SJSA1 (cell line): ENCODE data around the gene PRR29. TPM values are rescaled to one million over a fixed set of nuclear protein-coding genes. Genes with fewer than 3 reads are reported as not detected.

ENCODE experiments used
- DNase-seq, 2 experiments: peaks; one replicate each; pipeline ENCODE4 v3.0.0-alpha.2; 2015 to 2020; ENCODE audit warnings: low spot score in 2 of 2, low read depth in 1 of 2
- H3K27ac ChIP-seq: fragments of 250-450 bp; sonication (Bioruptor Pico); 2 replicates; pipeline ENCODE4 v1.5.1; 2020; ENCODE audit warnings: mild to moderate bottlenecking, moderate library complexity
- H3K27me3 ChIP-seq: fragments of 250-450 bp; sonication (Bioruptor Pico); replicated peaks from 2 replicates; pipeline ENCODE4 v1.5.1; 2020; ENCODE audit warnings: mild to moderate bottlenecking, moderate library complexity
- H3K36me3 ChIP-seq: fragments of 250-450 bp; sonication (Bioruptor Pico); 2 replicates; pipeline ENCODE4 v1.5.1; 2020; ENCODE audit warnings: mild to moderate bottlenecking
- H3K4me1 ChIP-seq: fragments of 250-450 bp; sonication (Bioruptor Pico); replicated peaks from 2 replicates; pipeline ENCODE4 v1.6.1; 2021; ENCODE audit warnings: mild to moderate bottlenecking
- H3K4me3 ChIP-seq: fragments of 250-450 bp; sonication (Bioruptor Pico); 2 replicates; pipeline ENCODE4 v1.5.1; 2020; ENCODE audit warnings: mild to moderate bottlenecking
- H3K9me3 ChIP-seq: fragments of 250-450 bp; sonication (Bioruptor Pico); replicated peaks from 2 replicates; pipeline ENCODE4 v1.5.1; 2020; ENCODE audit warnings: mild to moderate bottlenecking
- total RNA-seq: library from RNA; depleted of rRNA; stranded (reverse); fragments of >200 nt; shearing (Covaris generic); gene quantifications from 2 replicates; pipeline ENCODE4 v1.2.3, GENCODE V29; 2014

The PRR29 gene
- total RNA-seq, 1 experiment from 2014 or later: 0.08 TPM

DNA sequence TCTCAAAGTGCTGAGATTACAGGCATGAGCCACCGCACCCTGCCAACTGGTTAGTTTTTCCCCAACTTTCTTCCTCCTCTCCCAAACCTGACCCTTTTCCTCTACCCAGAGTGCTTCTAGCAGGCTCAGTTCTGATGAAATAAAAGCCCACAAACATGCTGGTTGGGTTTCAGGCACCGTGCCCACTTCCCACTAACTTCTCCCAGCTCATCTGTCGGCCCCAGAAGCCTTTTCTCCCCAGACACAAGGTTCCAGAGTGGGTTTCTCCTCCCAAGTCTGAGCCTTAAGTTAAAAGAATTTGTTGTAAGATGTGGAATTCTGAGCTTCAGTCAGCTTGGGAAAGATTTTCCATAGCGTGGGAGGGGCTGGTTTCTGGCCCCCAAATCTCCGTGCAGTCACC, 13.9 kb upstream of the PRR29 start:
- H3K36me3 ChIP-seq: no peaks in the 10 kb centered on the region
- H3K4me1 ChIP-seq: peaks cover 7% of the 10 kb centered on the region
- no peak for DNase-seq
- H3K27me3 ChIP-seq: peaks cover 4% of the 10 kb centered on the region; the same call in 1 of the 2 replicates
- peaks cover 13% of the 10 kb centered on the region for H3K9me3 ChIP-seq
- no peak overlapping the region for H3K4me3 ChIP-seq
- H3K27ac ChIP-seq: no peak overlapping the region

DNA sequence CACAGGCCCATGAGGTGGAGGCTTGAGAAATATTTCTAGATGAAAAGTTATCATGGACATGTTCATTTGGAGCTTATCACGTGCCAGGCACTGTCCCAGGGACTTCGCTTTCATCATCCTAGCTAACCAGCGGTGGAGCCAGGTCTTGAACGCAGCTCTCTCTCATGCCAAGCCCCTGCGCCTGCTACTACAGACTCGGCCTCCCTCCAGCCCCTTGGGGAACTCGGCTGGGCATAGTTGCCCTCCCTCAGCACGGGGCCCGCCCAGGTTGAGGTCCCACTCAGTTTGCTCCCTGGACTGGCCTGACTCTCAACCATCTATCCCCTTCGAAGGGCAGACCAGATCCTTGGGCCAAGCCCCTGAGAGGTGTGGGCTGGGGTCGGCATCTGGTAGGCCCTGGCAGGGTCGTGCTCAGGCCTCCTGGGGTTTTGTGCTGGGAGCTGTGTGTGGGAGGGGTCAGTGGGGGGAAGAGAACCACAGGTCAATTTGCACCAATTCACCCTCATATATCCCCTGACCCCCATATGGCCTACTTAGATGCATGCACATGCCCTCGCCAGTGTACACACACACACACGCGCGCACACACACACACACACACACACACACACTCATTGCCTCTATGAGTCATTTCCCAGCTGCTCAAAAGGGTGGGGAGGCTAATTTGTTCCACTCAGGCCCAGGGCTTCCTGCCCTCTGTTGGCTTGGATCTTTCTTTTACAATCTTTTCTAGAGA, 13.3 kb upstream of the PRR29 start:
- peaks cover 7% of the 10 kb centered on the region for H3K4me1 ChIP-seq
- H3K36me3 ChIP-seq: no peaks in the 10 kb centered on the region
- no peak overlapping the region for H3K4me3 ChIP-seq
- H3K9me3 ChIP-seq: peaks cover 13% of the 10 kb centered on the region
- peaks cover 6% of the 10 kb centered on the region; the same call in 1 of the 2 replicates for H3K27me3 ChIP-seq
- DNase-seq: peak in 1 of 2 experiments; percentile 69
- H3K27ac ChIP-seq: no peak overlapping the region

DNA sequence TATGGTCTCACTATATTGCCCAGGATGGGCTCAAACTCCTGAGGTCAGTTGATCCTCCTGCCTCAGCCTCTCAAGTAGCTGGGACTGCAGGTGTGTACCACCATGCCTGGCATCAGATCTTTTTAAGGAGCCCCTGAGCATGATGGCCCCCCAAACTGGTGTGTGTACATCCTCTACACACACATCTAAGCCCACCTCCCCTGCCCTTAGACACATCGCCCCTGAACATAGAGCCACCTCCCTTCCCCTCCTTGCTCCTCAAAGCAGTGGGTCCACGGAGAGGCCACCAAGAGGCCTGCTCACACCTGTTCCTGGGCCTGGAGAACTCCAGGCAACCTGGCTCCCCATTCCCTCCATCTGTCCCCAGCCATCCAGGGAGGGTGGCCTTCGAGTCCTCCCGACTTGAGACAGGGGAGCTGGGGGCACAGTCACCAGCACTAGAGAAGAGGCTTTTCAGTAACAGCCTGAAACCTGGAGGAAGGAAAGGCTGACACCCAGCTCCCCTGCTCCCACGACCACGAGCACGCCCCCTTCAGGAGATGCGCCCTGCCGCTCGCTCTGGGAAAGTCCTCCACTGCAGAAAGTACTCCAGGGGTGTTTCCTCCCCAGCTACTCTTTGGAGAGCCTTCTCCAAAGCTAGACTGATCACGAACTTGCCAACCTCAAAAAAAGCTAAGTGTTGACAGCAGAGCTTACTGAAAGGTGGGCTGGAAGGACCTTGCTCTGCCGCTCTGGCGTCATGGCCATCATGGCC, 12.6 kb upstream of the PRR29 start:
- H3K9me3 ChIP-seq: peaks cover 13% of the 10 kb centered on the region
- H3K4me3 ChIP-seq: no peak overlapping the region
- H3K4me1 ChIP-seq: peaks cover 7% of the 10 kb centered on the region
- H3K36me3 ChIP-seq: no peaks in the 10 kb centered on the region
- DNase-seq: no peak
- no peak overlapping the region for H3K27ac ChIP-seq
- H3K27me3 ChIP-seq: peaks cover 12% of the 10 kb centered on the region; the same call in 1 of the 2 replicates

DNA sequence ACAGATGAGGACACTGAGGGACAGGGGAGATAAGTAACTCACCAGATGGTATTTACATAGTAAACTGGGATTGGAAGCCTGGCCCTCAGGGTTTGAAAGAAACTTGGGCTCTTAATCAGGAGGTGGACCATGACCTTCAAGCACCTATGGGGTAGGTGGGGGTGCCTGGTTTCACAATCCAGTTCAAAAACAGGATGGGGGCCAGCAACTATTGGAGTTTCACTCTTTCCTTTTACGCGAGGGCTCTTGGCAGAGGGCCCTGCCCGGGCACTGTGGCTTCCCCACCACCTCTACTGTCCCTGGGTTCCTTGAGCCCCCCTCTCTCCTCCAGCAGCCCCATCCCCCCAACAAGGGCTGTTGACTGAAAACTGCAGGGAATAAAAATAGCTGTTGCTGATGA, 11.3 kb upstream of the PRR29 start:
- Histone ChIP-seq H3K36me3 (no peaks in the 10 kb centered on the region), H3K9me3 (peaks cover 10% of the 10 kb centered on the region), H3K27ac (no peak overlapping the region), H3K4me3 (no peak overlapping the region), H3K27me3 (peaks cover 16% of the 10 kb centered on the region; the same call in 1 of the 2 replicates), H3K4me1 (peaks cover 7% of the 10 kb centered on the region)
- DNase-seq: no peak

DNA sequence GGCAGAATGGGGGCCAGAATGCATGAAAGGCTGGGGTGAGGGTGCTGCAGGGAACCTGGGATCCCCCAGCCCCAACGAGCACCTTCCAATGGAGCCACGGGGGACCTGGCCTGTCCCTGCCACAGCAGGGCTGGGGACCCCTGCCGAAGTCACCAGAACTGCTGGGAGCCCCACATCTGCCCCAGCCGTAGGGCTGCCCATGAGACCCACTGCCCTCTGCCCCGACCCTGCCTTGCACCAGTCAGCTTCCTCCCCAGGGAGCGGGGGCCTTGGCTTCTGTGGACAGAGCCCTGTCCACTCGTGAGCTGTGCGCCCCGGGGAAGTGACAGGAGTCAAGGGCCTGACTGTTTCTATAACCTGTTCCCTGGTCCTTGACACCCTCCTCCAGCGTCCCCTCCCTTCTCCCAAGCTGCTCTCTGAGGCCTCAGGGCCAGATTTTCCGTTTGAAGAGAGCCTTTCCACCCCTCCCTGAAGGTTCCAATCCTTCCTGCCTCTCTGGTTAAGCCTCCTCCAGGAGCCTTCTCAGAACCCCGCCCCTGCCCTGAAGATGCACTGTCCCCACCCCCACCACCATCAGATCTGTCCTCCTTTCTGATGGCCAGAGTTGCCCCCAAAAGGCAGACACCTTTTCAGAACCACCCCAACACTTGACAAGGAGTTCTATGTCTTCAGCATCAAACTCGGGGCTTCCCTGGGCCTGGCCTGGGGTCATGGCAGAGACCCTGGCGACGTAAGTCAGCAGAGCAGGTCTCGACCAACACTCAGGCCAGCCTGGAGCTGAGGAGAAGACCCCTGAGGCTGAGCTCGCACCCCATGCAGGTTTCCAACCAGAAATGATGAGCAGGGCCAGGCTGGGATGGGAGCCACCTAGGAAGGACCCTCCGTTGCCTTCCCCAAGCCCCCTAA, 10.7 kb upstream of the PRR29 start:
- H3K9me3 ChIP-seq: peaks cover 4% of the 10 kb centered on the region; the same call in 1 of the 2 replicates
- peaks cover 7% of the 10 kb centered on the region for H3K4me1 ChIP-seq
- peaks cover 18% of the 10 kb centered on the region; the same call in 1 of the 2 replicates for H3K27me3 ChIP-seq
- H3K4me3 ChIP-seq: no peak overlapping the region
- no peak for DNase-seq
- no peak overlapping the region for H3K27ac ChIP-seq
- H3K36me3 ChIP-seq: no peaks in the 10 kb centered on the region

DNA sequence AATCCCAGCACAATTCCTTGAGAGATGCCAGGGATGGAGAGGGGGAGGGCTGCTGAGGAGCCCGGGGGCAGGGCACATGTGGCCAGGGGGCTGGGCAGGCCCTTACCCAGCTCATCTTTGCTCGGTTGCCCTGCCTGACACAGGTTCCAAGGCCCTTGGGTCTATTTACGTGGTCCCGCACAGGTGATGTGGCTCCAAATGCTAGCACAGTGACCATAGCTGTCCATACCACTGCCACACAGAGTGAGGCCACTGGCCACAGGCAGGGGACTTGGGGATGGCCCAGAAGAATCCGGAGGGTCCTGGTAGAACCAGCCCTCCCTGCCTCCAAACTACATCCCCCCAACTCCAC, 10.0 kb upstream of the PRR29 start:
- no peaks in the 10 kb centered on the region for H3K36me3 ChIP-seq
- peaks cover 18% of the 10 kb centered on the region; the same call in 1 of the 2 replicates for H3K27me3 ChIP-seq
- peaks cover 7% of the 10 kb centered on the region for H3K4me1 ChIP-seq
- DNase-seq: no peak
- no peaks in the 10 kb centered on the region for H3K9me3 ChIP-seq
- H3K4me3 ChIP-seq: no peak overlapping the region
- no peak overlapping the region for H3K27ac ChIP-seq

DNA sequence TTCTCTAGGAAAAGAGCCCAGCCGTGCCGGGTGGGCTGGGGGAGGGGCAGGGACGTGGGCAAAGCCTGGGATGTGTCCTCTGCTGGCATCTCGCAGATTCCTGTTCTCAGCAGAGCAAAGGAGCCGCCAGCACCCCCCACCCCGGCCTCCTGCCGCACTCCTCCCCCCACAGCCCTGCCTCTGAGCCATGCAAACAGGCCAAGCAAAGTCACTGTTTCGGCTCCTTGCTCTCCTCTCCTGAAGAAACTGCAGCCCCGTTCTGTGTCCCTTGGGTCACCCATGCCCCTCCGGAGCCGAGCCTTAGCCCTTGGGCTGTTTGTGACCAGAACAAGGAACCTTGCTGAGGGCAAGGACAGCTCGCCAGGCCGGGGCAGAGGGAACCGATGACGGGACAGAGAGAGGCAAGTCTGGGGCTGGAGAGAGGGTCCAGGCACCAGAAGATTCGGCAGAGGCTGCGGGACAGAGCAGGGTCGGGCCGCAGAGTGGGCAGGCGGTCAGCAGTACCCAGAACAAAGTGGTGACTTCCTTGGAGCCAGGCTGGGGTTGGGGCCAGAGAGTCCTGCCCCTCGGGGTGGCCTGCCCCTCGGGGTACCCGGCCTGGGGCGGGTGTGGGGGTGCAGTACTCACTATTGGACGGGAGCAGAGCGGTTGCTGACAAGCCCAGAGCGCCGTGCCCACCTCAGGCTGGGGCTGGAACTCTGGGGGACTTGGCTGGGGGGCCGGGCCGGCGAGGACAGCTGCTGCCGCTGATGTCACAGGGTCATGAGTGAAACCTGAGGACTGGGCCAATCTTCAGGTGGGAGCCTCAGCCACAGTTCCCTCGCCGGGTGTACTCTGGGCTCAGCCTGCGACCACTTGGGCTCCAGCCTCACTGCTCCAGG, 9.2 kb upstream of the PRR29 start:
- no peaks in the 10 kb centered on the region for H3K36me3 ChIP-seq
- no peak for DNase-seq

DNA sequence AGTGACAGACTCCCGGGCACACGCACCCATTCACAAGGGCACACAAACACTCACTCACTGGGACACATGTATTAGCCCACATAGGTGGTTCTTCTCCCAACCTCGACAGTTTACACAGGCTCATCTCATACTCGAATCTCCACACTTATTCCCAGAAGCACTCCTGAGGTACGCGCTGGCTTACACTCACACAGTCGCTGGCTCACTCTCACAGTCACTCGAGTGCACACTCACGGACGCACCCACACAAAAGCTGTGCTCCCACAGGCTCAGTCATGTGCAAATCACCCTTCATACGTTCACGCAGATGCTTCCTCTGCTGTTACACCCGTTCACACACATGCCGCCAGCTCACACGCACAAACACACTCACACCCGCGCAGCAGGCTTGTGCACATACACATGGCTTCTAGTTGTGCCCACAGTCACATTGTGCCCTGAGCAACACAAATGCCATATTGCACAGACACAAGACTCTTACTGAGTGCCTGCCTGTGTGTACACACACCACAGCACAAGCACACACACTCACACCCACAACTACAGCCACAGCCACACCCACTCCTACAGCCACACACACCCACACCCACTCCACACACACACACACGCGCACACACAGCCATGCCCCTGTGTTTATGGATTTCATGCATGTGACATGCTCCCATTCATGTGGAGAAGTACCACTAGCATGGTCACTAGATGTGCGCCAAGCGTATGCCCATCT, 8.4 kb upstream of the PRR29 start:
- H3K27me3 ChIP-seq: peaks cover 24% of the 10 kb centered on the region
- DNase-seq: no peak
- no peak overlapping the region for H3K27ac ChIP-seq
- H3K4me1 ChIP-seq: peaks cover 6% of the 10 kb centered on the region
- no peak overlapping the region for H3K4me3 ChIP-seq
- H3K9me3 ChIP-seq: no peaks in the 10 kb centered on the region
- H3K36me3 ChIP-seq: no peaks in the 10 kb centered on the region

More for the DNA sequence above, 9.2 kb upstream of the PRR29 start:
- Histone ChIP-seq H3K9me3 (no peaks in the 10 kb centered on the region), H3K4me3 (no peak overlapping the region), H3K27me3 (peaks cover 24% of the 10 kb centered on the region; the same call in 1 of the 2 replicates), H3K4me1 (peaks cover 7% of the 10 kb centered on the region), H3K27ac (no peak overlapping the region)

DNA sequence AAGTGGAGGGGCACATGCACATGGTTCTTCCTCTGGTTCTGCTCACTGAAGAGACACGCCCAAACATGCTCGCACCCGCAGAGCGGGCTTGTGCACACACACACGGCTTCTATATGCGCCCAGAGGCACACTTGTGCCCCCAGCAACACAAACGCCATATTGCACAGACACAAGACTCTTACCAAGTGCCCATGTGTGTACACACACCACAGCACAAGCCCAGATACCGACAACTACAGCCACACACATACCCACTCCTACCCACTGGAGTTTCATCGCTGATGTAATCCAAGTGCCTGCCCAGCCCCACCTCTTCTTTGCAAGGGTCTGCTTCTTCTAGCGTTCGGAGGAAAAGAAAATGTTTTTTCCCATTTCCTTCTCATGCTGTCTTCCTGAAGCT, 6.5 kb upstream of the PRR29 start:
- Histone ChIP-seq H3K4me3 (no peak overlapping the region), H3K27me3 (peaks cover 35% of the 10 kb centered on the region), H3K36me3 (no peaks in the 10 kb centered on the region), H3K27ac (no peak overlapping the region), H3K4me1 (no peaks in the 10 kb centered on the region), H3K9me3 (no peaks in the 10 kb centered on the region)
- DNase-seq: no peak

DNA sequence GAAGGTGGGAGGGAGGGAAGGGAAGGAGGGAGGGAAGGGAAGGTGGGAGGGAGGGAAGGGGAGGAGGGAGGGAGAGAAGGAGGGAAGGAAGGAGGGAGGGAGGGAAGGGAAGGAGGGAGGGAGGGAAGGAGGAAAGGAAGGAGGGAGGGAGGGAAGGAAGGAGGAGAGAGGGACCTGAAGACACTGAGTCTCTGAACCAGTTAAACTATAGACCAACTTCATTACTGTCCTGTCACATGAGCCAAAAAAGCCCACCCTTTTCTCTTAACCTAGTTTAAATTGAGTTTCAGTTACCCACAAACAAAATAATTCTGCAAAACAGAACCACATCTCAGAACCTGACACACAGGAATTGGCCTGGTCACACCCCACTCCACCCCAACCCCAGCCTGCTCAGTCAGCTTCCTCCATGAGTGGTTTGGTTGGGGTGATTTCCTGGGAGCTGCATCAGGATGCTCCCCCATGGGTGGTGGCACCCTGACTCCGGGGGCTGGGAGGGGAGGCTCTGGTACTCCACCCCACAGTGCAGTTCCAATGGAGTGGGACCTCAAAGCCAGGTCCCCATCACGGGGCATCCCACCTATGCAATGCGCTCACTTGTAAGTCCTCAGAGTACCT, 4.7 kb upstream of the PRR29 start:
- H3K36me3 ChIP-seq: no peaks in the 10 kb centered on the region
- H3K4me1 ChIP-seq: peaks cover 8% of the 10 kb centered on the region
- peaks cover 50% of the 10 kb centered on the region for H3K27me3 ChIP-seq
- H3K27ac ChIP-seq: no peak overlapping the region
- no peak for DNase-seq
- no peak overlapping the region for H3K4me3 ChIP-seq
- H3K9me3 ChIP-seq: no peaks in the 10 kb centered on the region

DNA sequence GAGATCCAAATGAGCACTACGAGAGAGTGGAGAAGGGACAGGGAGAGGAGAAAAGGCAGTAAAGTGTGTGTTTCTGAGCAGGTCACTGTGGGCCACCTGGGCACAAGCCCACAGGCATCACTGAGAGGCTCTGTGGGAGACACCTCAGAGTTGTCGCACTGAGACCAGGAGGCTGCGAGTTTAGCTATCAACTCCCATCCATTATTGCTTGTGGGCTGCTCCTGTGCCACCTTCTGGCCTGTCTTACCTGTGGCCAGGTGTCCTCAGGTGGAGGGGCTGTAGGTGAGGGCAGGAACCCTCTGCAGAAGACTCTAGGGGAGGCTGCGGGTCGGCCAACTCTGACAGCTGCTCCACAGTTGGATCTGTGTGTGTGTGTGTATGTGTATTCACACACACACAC, 2.5 kb upstream of the PRR29 start:
- peaks cover 50% of the 10 kb centered on the region for H3K27me3 ChIP-seq
- H3K27ac ChIP-seq: no peak overlapping the region
- H3K36me3 ChIP-seq: no peaks in the 10 kb centered on the region
- H3K9me3 ChIP-seq: no peaks in the 10 kb centered on the region
- DNase-seq: no peak
- no peak overlapping the region for H3K4me3 ChIP-seq
- peaks cover 8% of the 10 kb centered on the region for H3K4me1 ChIP-seq
